Measurements from ENCODE around the gene INTS6.

The INTS6 gene

DNA sequence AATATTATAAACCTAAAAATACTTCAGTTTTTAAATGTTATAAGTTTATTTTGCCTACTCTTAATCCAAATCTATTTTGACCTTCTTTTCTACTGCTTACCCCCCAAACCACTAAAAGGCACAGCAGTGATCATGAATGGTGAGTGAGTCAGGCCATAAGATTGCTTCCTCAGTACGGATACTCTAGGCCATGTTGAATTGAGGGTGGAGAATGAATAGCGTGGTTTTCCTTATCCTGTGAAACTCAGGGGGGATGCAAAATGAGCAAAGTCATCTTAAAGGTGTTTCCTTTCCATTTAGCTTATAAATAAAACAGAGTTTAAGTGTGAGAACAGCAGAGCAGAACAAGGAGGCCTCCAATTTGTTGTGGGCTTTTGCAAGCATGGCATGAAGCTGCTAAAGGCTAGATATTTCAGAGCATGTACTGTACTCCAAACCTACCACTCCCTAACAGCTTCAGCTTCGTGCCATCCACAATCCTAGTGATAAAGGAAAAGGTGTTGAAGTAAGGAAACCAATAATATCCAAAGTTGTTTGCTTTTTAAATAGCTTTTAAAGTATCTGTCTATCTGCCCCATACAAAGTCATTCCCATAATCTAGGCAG, 88.3 kb downstream of the INTS6 start:
- no peak overlapping the region for H3K4me3 ChIP-seq (replicated peaks in 1 of 2; ENCODE audit: low read depth in 2 of 2, low read length in 2 of 2)
- TF ChIP-seq, protein P1, sequence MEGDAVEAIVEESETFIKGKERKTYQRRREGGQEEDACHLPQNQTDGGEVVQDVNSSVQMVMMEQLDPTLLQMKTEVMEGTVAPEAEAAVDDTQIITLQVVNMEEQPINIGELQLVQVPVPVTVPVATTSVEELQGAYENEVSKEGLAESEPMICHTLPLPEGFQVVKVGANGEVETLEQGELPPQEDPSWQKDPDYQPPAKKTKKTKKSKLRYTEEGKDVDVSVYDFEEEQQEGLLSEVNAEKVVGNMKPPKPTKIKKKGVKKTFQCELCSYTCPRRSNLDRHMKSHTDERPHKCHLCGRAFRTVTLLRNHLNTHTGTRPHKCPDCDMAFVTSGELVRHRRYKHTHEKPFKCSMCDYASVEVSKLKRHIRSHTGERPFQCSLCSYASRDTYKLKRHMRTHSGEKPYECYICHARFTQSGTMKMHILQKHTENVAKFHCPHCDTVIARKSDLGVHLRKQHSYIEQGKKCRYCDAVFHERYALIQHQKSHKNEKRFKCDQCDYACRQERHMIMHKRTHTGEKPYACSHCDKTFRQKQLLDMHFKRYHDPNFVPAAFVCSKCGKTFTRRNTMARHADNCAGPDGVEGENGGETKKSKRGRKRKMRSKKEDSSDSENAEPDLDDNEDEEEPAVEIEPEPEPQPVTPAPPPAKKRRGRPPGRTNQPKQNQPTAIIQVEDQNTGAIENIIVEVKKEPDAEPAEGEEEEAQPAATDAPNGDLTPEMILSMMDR (IDR thresholded peaks at IDR 0.05; ENCODE audit: low read depth, low read length) = no peak
- peak in 1 of 2 donors; percentile 72 for DNase-seq (ENCODE audit: low read depth in 2 of 2)

- TF ChIP-seq, protein P1 (IDR thresholded peaks at IDR 0.05; ENCODE audit: low read depth, low read length) = no peak
- H3K4me3 ChIP-seq (replicated peaks in 1 of 2; ENCODE audit: low read depth in 2 of 2, low read length in 2 of 2) = no peak overlapping the region
- DNase-seq (ENCODE audit: low read depth in 2 of 2) = no peak
Observed at GRCh38 chr13:51363625-51364024, 89.2 kb downstream of the INTS6 start.

GRCh38 chr13:51361106-51361505, 91.7 kb downstream of the INTS6 start:
- DNase-seq (ENCODE audit: low read depth in 2 of 2) = no peak
- TF ChIP-seq, protein P1 (IDR thresholded peaks at IDR 0.05; ENCODE audit: low read depth, low read length) = no peak
- H3K4me3 ChIP-seq (replicated peaks in 1 of 2; ENCODE audit: low read depth in 2 of 2, low read length in 2 of 2) = no peak overlapping the region

- no peak overlapping the region for H3K4me3 ChIP-seq (replicated peaks in 1 of 2; ENCODE audit: low read depth in 2 of 2, low read length in 2 of 2)
- DNase-seq (ENCODE audit: low read depth in 2 of 2) = no peak
- TF ChIP-seq, protein P1 (IDR thresholded peaks at IDR 0.05; ENCODE audit: low read depth, low read length) = no peak
Observed at GRCh38 chr13:51360489-51360888, 92.3 kb downstream of the INTS6 start.

GRCh38 chr13:51359352-51359751, 93.5 kb downstream of the INTS6 start:
- DNase-seq (ENCODE audit: low read depth in 2 of 2) = no peak
- TF ChIP-seq, protein P1 (IDR thresholded peaks at IDR 0.05; ENCODE audit: low read depth, low read length) = no peak
- H3K4me3 ChIP-seq (replicated peaks in 1 of 2; ENCODE audit: low read depth in 2 of 2, low read length in 2 of 2) = no peak overlapping the region

GRCh38 chr13:51357928-51358595, 94.8 kb downstream of the INTS6 start:
- peak in 1 of 2 donors; percentile 28 for DNase-seq (ENCODE audit: low read depth in 2 of 2)
- TF ChIP-seq, protein P1 (IDR thresholded peaks at IDR 0.05; ENCODE audit: low read depth, low read length) = no peak
- no peak overlapping the region for H3K4me3 ChIP-seq (replicated peaks in 1 of 2; ENCODE audit: low read depth in 2 of 2, low read length in 2 of 2)
